Keratinocyte (primary cell): ENCODE measurements around the gene ZBTB17.

Experiments
- EZH2 ChIP-seq: IDR thresholded peaks from one replicate; pipeline ENCODE4 v1.6.1; 2012; ENCODE audit warnings: inconsistent platforms, mild to moderate bottlenecking, low read length, moderate library complexity
- TF ChIP-seq, protein P1 (sequence below), 3 experiments: IDR thresholded peaks in 1 of 3; conservative IDR thresholded peaks in 1 of 3; optimal IDR thresholded peaks in 1 of 3; 2 replicates in 2 of 3; 3 replicates in 1 of 3; pipeline versions ENCODE3 to v1.5.1; 2011; ENCODE audit warnings: low read length in 3 of 3, mild to moderate bottlenecking in 3 of 3, moderate library complexity in 2 of 3, control low read depth in 1 of 3, inconsistent platforms in 1 of 3; ENCODE audit not compliant: insufficient read depth in 2 of 3; ENCODE audit errors: extremely low read depth in 1 of 3

DNA sequence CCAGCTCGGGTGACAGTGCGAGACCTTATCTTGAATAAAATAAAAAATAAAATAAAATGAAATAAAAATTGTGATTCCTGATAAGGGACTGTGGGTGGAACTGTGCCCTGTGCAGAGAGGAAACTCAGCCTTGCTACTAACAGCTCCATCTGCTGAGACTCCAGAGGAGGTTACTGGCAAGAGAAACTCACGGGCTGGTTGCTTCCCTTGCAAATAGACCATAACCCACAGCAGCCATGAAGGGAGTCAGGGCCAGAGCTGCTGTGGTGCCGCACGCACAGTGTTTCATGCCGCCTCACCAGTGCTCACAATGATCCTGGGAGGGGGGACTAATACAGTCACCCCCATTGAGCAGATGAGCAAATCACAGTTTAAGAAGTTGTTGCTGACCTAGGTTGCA, 13.7 kb downstream of the ZBTB17 start:
- TF ChIP-seq, protein P1, sequence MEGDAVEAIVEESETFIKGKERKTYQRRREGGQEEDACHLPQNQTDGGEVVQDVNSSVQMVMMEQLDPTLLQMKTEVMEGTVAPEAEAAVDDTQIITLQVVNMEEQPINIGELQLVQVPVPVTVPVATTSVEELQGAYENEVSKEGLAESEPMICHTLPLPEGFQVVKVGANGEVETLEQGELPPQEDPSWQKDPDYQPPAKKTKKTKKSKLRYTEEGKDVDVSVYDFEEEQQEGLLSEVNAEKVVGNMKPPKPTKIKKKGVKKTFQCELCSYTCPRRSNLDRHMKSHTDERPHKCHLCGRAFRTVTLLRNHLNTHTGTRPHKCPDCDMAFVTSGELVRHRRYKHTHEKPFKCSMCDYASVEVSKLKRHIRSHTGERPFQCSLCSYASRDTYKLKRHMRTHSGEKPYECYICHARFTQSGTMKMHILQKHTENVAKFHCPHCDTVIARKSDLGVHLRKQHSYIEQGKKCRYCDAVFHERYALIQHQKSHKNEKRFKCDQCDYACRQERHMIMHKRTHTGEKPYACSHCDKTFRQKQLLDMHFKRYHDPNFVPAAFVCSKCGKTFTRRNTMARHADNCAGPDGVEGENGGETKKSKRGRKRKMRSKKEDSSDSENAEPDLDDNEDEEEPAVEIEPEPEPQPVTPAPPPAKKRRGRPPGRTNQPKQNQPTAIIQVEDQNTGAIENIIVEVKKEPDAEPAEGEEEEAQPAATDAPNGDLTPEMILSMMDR (optimal IDR thresholded peaks at IDR 0.05 in 1 of 3, IDR thresholded peaks at IDR 0.05 in 1 of 3, conservative IDR thresholded peaks at IDR 0.05 in 1 of 3; ENCODE audit: extremely low read depth in 1 of 3, insufficient read depth in 2 of 3, low read length in 3 of 3) = no peak
- no peak for TF ChIP-seq EZH2
